IgD-negative memory B cell (primary cell): ENCODE results near the gene ZNF793. TPM values are rescaled to one million over a fixed set of nuclear protein-coding genes. Genes with fewer than 3 reads are reported as not detected.
A peak's percentile ranks its signal among the peaks of the same experiment; 100 is the strongest.

ENCODE experiments used
- H3K27ac Mint-ChIP-seq, 3 donors: one replicate each; pipeline ENCODE4 v1.8.0; 2020 to 2022; ENCODE audit warnings: mild to moderate bottlenecking in 3 of 3, mixed read lengths in 3 of 3, moderate library complexity in 1 of 3
- H3K27me3 Mint-ChIP-seq: one replicate; pipeline ENCODE4 v1.8.0; 2021; ENCODE audit warnings: mixed read lengths
- H3K36me3 Mint-ChIP-seq: one replicate; pipeline ENCODE4 v1.8.0; 2020; ENCODE audit warnings: mild to moderate bottlenecking, mixed read lengths
- H3K4me1 Mint-ChIP-seq, 3 donors: one replicate each; pipeline ENCODE4 v1.8.0; 2020 to 2022; ENCODE audit warnings: mixed read lengths in 3 of 3, mild to moderate bottlenecking in 1 of 3
- H3K4me3 Mint-ChIP-seq, 4 donors: one replicate each; pipeline ENCODE4 v1.8.0; 2020 to 2022; ENCODE audit warnings: mild to moderate bottlenecking in 4 of 4, mixed read lengths in 4 of 4, moderate library complexity in 3 of 4
- H3K9me3 Mint-ChIP-seq, 3 donors: one replicate each; pipeline ENCODE4 v1.8.0; 2020 to 2021; ENCODE audit warnings: mixed read lengths in 3 of 3, mild to moderate bottlenecking in 1 of 3
- polyA plus RNA-seq: library from polyadenylated mRNA; unstranded; fragments of 300-500 nt; fragmentation: Illumina TruSeq; gene quantifications from one replicate; pipeline ENCODE4 v1.2.3, GENCODE V29; 2021

ZNF793 gene
- polyA plus RNA-seq, 1 donor from 2014 or later: 1.9 TPM

GRCh38 chr19:37513397-37513796 is 6.7 kb downstream of the ZNF793 start:
- no peak overlapping the region for H3K4me3 Mint-ChIP-seq
- H3K36me3 Mint-ChIP-seq: peaks cover 42% of the 10 kb centered on the region
- peaks cover 3 to 31% (median 19%) of the 10 kb centered on the region in 3 donors for H3K9me3 Mint-ChIP-seq
- H3K27me3 Mint-ChIP-seq: no peaks in the 10 kb centered on the region
- H3K4me1 Mint-ChIP-seq: no peaks in the 10 kb centered on the region
- H3K27ac Mint-ChIP-seq: no peak overlapping the region

DNA sequence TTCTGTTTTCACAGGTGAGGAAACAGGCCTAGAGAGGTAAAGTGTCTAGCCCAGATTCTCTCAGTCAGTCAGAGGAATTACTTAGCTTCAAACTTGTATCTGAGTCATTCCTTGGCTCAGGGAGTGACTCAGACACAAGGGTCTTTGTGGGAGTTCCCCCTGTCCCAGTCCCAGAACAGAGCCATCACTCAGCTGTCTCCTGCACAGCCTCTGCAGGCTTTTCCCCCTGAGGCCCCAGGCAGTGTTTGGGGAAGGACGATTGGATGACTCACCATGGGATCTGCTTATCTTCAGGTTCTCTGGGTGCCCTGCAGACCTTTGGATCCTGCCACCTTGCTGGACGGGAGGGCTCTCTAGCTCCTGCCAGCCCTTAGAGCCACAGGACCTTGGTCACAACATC is 13.2 kb downstream of the ZNF793 start:
- Mint-ChIP-seq H3K36me3 (peaks cover 38% of the 10 kb centered on the region), H3K27me3 (no peaks in the 10 kb centered on the region), H3K4me3 (no peak overlapping the region), H3K4me1 (no peaks in the 10 kb centered on the region), H3K27ac (peak overlapping the region in 1 of 3 donors; percentile 48), H3K9me3 (peaks cover 16 to 24% (median 20%) of the 10 kb centered on the region in 3 donors)

- no peaks in the 10 kb centered on the region for H3K27me3 Mint-ChIP-seq
- peaks cover 30% of the 10 kb centered on the region for H3K36me3 Mint-ChIP-seq
- H3K27ac Mint-ChIP-seq: no peak overlapping the region
- H3K9me3 Mint-ChIP-seq: peaks cover 25 to 43% (median 26%) of the 10 kb centered on the region in 3 donors
- peak overlapping the region in 2 of 4 donors; percentile 17 for H3K4me3 Mint-ChIP-seq
- H3K4me1 Mint-ChIP-seq: no peaks in the 10 kb centered on the region
Observed at GRCh38 chr19:37537391-37537947, 30.7 kb downstream of the ZNF793 start.

GRCh38 chr19:37551129-37551993 is 44.6 kb downstream of the ZNF793 start:
- H3K27me3 Mint-ChIP-seq: no peaks in the 10 kb centered on the region
- peak overlapping the region; percentile 78 to 92 (median 82) for H3K27ac Mint-ChIP-seq
- H3K9me3 Mint-ChIP-seq: peaks cover 13 to 34% (median 23%) of the 10 kb centered on the region in 3 donors
- H3K36me3 Mint-ChIP-seq: peaks cover 2% of the 10 kb centered on the region
- H3K4me1 Mint-ChIP-seq: peaks cover 0 to 6% (median 2%) of the 10 kb centered on the region in 3 donors
- H3K4me3 Mint-ChIP-seq: peak overlapping the region; percentile 88 to 98 (median 92)

- Mint-ChIP-seq H3K4me1 (no peaks in the 10 kb centered on the region), H3K4me3 (no peak overlapping the region), H3K27me3 (no peaks in the 10 kb centered on the region), H3K9me3 (peaks cover 13 to 51% (median 50%) of the 10 kb centered on the region in 3 donors), H3K36me3 (peaks cover 33% of the 10 kb centered on the region), H3K27ac (no peak overlapping the region)
Observed at GRCh38 chr19:37563518-37563917, 56.8 kb downstream of the ZNF793 start.

- Mint-ChIP-seq H3K4me1 (no peaks in the 10 kb centered on the region), H3K36me3 (peaks cover 36% of the 10 kb centered on the region), H3K9me3 (peaks cover 16 to 56% (median 50%) of the 10 kb centered on the region in 3 donors)
Observed at GRCh38 chr19:37564624-37565369, 58.1 kb downstream of the ZNF793 start.

GRCh38 chr19:37565370-37565669 is 58.6 kb downstream of the ZNF793 start:
- Mint-ChIP-seq H3K9me3 (peaks cover 18 to 60% (median 53%) of the 10 kb centered on the region in 3 donors), H3K27ac (no peak overlapping the region), H3K4me1 (no peaks in the 10 kb centered on the region), H3K36me3 (peaks cover 36% of the 10 kb centered on the region), H3K27me3 (no peaks in the 10 kb centered on the region), H3K4me3 (no peak overlapping the region)

More at GRCh38 chr19:37564624-37565369, 58.1 kb downstream of the ZNF793 start:
- H3K27ac Mint-ChIP-seq: no peak overlapping the region
- no peaks in the 10 kb centered on the region for H3K27me3 Mint-ChIP-seq
- no peak overlapping the region for H3K4me3 Mint-ChIP-seq

DNA sequence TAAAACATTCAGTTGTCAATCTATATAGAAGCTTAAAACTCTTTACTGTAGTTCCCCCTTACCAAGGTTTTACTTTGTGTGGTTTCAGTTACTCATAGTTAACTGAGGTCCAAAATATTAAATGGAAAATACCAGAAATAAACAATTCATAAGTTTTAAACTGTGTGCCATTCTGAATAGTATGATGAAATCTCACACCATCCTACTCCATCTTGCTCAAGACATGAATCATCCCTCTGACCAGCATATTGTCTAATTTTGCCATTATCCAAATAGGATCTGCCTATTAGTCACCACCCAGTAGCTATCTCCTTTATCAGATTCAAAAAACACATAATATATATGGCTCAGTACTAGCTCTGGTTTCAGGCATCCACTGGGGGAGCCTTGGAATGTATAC is 65.5 kb downstream of the ZNF793 start:
- peaks cover 35% of the 10 kb centered on the region for H3K36me3 Mint-ChIP-seq
- H3K4me1 Mint-ChIP-seq: no peaks in the 10 kb centered on the region
- no peak overlapping the region for H3K27ac Mint-ChIP-seq
- H3K9me3 Mint-ChIP-seq: peaks cover 15 to 67% (median 50%) of the 10 kb centered on the region in 3 donors
- no peak overlapping the region for H3K4me3 Mint-ChIP-seq
- no peaks in the 10 kb centered on the region for H3K27me3 Mint-ChIP-seq

DNA sequence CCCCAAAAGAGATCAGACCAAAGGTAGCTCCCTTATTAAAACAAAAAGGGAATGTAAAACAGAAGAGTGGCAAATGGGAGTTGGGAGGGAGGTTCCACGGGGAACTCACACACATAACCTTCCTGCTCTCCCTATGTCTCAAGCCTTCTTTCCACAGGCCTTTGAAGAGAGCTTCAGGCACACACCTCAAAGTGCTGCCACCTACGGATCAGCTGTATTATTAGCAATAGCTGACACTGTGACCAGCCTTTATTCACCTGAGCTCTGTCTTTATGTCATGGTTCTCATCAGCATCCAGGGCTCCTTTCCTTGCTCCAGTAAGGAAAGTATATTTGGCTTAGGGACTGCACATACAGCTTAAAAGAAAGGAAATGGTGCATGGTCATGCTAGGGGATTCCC is 76.6 kb downstream of the ZNF793 start:
- no peak overlapping the region for H3K27ac Mint-ChIP-seq
- peaks cover 18 to 42% (median 37%) of the 10 kb centered on the region in 3 donors for H3K9me3 Mint-ChIP-seq
- H3K4me1 Mint-ChIP-seq: peaks cover 0 to 2% (median 0%) of the 10 kb centered on the region in 3 donors
- H3K4me3 Mint-ChIP-seq: no peak overlapping the region
- peaks cover 43% of the 10 kb centered on the region for H3K36me3 Mint-ChIP-seq
- H3K27me3 Mint-ChIP-seq: no peaks in the 10 kb centered on the region

Other genes starting within 250 kb of the ZNF793 start
- gene ZNF527, start 135.8 kb upstream of the ZNF793 start, polyA plus RNA-seq: 10.4 TPM
- 4.5 TPM for gene ZNF569, start 39.5 kb upstream of the ZNF793 start, polyA plus RNA-seq
- 4.3 TPM for gene ZNF570, start 37.6 kb upstream of the ZNF793 start, polyA plus RNA-seq
- gene ZNF571, start 87.9 kb downstream of the ZNF793 start, polyA plus RNA-seq: 6.9 TPM
- gene ZNF540, start 87.9 kb downstream of the ZNF793 start, polyA plus RNA-seq: 5.1 TPM
- 2.4 TPM for gene ZFP30, start 148.5 kb downstream of the ZNF793 start, polyA plus RNA-seq
- gene ZNF607, start 212.8 kb downstream of the ZNF793 start, polyA plus RNA-seq: 6.7 TPM